Activated naive CD8-positive, alpha-beta T cell treated with anti-CD3 and anti-CD28 coated beads, Interleukin-2, amount 10 ng/mL, durations not matched to agents 7 days and 5 days (primary cell): ENCODE results near the gene IL10. TPM values are rescaled to one million over a fixed set of nuclear protein-coding genes. Genes with fewer than 3 reads are reported as not detected.

Source experiments
- ATAC-seq: fragments of 150-1000 bp; cut with Tn5 transposase; one replicate; pipeline ENCODE4 v1.10.0; 2021; ENCODE audit warnings: low read depth, moderate library complexity
- POLR2A ChIA-PET: fragments of 350-600 bp; sonication (Branson Sonifier 250); formaldehyde crosslinking; loops from one replicate; lab custom pipeline; 2021; ENCODE audit warnings: antibody characterized with exemption; lab: Charles Lee
- DNase-seq: peaks from one replicate; pipeline ENCODE4 v3.0.0; 2021
- H3K27ac Mint-ChIP-seq: one replicate; pipeline ENCODE4 v1.8.0; 2022; ENCODE audit warnings: mild to moderate bottlenecking, mixed read lengths
- H3K27me3 Mint-ChIP-seq: one replicate; pipeline ENCODE4 v1.8.0; 2022; ENCODE audit warnings: mild to moderate bottlenecking, moderate library complexity, mixed read lengths
- H3K36me3 Mint-ChIP-seq: one replicate; pipeline ENCODE4 v1.8.0; 2021; ENCODE audit warnings: mild to moderate bottlenecking, mixed read lengths
- H3K4me1 Mint-ChIP-seq: one replicate; pipeline ENCODE4 v1.8.0; 2021; ENCODE audit warnings: mixed read lengths
- H3K4me3 Mint-ChIP-seq: one replicate; pipeline ENCODE4 v1.8.0; 2022; ENCODE audit warnings: mild to moderate bottlenecking, moderate library complexity, mixed read lengths
- H3K9me3 Mint-ChIP-seq: one replicate; pipeline ENCODE4 v1.8.0; 2021; ENCODE audit warnings: mixed read lengths
- total RNA-seq, 2 experiments: library from RNA; stranded (reverse); gene quantifications; one replicate each; pipeline ENCODE4 v1.2.3, GENCODE V29; 2021

Gene IL10
- total RNA-seq, 2 experiments from 2014 or later = 0.17 TPM; not detected in 1

DNA sequence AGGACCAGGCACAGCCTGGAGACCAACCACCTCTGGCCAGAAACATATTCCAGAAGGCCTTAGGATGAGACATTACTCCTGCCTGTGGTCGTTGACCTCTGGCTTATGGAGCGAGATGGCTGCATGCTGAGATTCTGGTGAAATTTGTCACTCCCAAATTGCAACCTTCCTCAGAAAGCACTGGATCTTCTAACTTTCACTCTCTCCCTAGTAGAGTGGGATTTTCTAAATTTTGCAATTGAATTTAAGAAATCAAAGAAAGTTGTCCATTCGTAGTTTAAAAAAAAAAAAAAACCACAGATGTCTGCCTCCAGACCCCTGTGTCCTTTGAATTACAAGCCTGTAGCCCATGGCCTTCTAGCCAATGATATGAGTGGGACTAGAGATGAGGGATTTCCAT is 28.6 kb upstream of the IL10 start:
- no peak overlapping the region for H3K4me3 Mint-ChIP-seq
- POLR2A ChIA-PET = no interaction called here
- no peak for ATAC-seq
- no peaks in the 10 kb centered on the region for H3K9me3 Mint-ChIP-seq
- no peak overlapping the region for H3K27ac Mint-ChIP-seq
- no peak for DNase-seq
- peaks cover 15% of the 10 kb centered on the region for H3K27me3 Mint-ChIP-seq
- H3K36me3 Mint-ChIP-seq = no peaks in the 10 kb centered on the region
- peaks cover 51% of the 10 kb centered on the region for H3K4me1 Mint-ChIP-seq

DNA sequence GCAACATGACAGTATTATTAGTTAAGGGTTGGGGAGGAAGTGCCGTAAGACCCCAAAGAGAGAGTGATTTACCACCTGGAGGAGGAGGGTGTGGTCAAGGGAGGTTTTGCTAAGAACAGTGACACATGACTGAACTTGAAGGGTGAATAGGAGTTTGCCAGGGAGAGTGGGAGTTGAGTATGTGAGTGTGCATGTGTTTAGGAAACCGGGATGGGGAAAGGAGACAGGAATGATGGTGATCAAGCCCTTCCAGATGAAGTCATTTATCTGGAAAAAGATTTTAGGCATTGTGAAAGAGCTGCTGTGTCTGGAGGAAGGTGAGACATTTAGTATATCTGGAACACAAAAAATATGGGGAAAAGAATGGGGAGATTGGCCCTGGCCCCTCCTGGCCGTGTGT is 28.1 kb upstream of the IL10 start:
- H3K27ac Mint-ChIP-seq = peak overlapping the region; percentile 8
- no peak for ATAC-seq
- no peak overlapping the region for H3K4me3 Mint-ChIP-seq
- POLR2A ChIA-PET = interaction anchor here (1.2 kb wide), 1 partner anchor 30 kb away, joined by 3 read pairs; no protein-coding TSS in a partner anchor
- peaks cover 49% of the 10 kb centered on the region for H3K4me1 Mint-ChIP-seq
- H3K27me3 Mint-ChIP-seq = peaks cover 19% of the 10 kb centered on the region
- H3K36me3 Mint-ChIP-seq = no peaks in the 10 kb centered on the region
- no peaks in the 10 kb centered on the region for H3K9me3 Mint-ChIP-seq
- DNase-seq = no peak

DNA sequence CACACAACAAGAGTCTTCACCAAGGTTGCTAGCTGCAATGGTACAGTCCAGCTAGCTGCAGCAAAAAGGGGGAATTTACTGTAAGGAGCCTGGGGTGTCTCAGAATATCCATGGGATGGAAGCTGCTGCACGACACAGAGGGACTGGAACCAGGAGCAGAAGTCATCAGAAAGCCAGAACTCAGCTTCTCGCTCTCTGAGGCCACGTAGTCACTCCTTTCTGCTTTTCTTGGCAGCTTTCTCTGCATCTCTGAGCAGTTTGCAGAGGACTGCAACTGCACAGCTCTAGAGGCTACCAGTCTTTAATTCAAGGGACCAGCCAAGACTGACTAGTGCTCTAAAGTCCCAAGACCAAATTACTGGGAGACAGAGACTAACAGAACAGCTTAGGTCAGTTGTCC is 27.0 kb upstream of the IL10 start:
- Mint-ChIP-seq H3K27me3 (peaks cover 21% of the 10 kb centered on the region), H3K27ac (no peak overlapping the region), H3K36me3 (peaks cover under 1% of the 10 kb centered on the region), H3K9me3 (no peaks in the 10 kb centered on the region), H3K4me1 (peaks cover 44% of the 10 kb centered on the region), H3K4me3 (no peak overlapping the region)
- ATAC-seq = no peak
- POLR2A ChIA-PET = interaction anchor here (1.0 to 1.2 kb wide), 3 partner anchors 15 to 34 kb away, joined by 3 read pairs; no protein-coding TSS in a partner anchor
- no peak for DNase-seq

DNA sequence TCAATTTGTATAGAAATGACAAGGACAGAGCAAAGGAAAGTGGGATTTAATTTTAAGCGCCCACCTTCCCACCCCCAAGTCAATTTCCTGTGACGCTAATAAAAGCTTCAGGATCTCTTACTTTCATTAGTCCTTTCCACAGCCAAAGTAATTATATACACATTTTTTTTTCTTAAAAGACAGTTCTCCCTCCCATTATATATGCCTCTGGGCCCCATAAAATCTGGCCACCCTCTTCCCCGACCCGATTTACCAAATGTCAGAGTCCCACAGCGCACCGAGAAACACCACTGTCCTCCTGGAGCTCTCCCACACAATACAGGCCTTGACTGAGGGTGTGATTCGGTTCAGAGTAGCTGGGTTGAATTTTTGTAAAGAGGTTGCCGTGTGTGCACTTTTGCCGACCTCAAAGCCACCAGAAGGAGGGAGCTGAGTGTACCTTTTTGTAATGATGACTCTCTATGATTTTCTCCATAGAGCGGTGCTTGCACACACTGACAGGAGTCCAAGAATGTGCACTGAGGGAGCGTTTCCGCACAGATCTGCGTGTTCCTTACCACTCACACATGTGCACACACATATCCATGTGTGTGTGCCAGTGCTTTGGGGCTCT is 26.2 kb upstream of the IL10 start:
- no peak overlapping the region for H3K27ac Mint-ChIP-seq
- no peak for ATAC-seq
- peaks cover 1% of the 10 kb centered on the region for H3K36me3 Mint-ChIP-seq
- H3K9me3 Mint-ChIP-seq = no peaks in the 10 kb centered on the region
- POLR2A ChIA-PET = interaction anchor here (1.0 to 1.2 kb wide), 2 partner anchors 15 to 33 kb away, joined by 3 read pairs; no protein-coding TSS in a partner anchor
- H3K27me3 Mint-ChIP-seq = peaks cover 23% of the 10 kb centered on the region
- DNase-seq = no peak
- peaks cover 38% of the 10 kb centered on the region for H3K4me1 Mint-ChIP-seq
- no peak overlapping the region for H3K4me3 Mint-ChIP-seq

DNA sequence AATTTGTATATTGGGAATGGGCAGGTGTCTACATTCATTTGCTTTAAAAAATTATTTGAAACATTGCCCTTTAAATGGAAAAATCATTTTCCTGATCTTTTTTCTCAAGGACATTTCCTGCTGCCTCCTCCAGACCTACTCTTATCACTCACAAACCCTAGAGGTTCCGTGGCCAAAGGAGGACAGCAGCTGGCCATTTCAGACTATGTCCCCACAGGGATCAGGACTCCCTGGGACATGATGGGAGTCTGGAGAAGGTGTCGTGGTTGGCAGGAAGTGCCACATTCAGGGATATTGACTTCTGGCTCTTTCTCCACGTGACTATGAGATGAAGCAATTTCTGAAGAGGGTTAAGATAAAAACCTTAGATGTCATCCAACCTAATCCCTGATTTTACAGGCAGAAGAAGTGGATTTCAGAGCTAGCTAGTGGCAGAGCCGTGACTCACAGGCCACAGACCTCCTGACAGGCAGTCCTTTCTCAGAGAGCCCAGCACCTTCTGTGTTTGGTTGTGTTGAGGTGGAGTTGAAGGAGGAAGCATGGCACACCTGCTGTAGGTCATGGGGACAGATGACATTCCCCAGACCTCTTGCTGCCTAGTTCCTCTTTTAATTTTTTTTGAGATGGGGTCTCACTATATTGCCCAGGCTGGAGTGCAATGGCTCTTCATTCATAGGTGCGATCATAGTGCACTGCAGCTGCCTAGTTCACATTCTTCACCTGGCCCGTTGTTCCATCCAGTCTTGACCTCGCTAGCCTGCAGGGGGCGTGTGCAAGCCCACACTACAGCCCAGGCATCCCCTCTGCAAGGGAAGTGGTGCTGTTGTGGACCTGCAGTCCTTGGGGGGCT is 25.5 kb upstream of the IL10 start:
- H3K36me3 Mint-ChIP-seq = peaks cover 1% of the 10 kb centered on the region
- H3K9me3 Mint-ChIP-seq = no peaks in the 10 kb centered on the region
- POLR2A ChIA-PET = no interaction called here
- peaks cover 31% of the 10 kb centered on the region for H3K4me1 Mint-ChIP-seq
- H3K4me3 Mint-ChIP-seq = no peak overlapping the region
- DNase-seq (no peak), ATAC-seq (peak; percentile 29)
- no peak overlapping the region for H3K27ac Mint-ChIP-seq
- H3K27me3 Mint-ChIP-seq = peaks cover 23% of the 10 kb centered on the region

DNA sequence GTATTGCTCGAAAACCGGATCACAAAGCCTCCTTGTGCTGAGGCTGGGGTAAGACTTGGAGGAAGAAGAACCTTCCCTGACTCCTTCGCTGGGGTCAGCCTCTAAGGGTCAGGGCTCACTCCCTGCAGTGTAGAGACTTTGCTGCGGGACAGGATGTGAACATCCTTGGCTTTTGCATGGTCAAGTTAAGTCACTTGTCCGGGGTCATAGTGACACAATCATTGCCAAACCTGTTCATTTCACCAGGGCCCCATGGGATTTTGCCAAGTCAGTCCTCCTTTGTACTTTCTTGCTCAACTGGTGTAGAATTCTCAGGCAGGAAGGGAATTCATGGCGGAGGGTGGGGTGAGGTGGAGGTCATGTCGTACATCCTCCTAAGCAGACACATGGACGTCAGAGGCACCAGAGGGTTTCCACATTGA is 24.7 kb upstream of the IL10 start:
- Mint-ChIP-seq H3K4me3 (no peak overlapping the region), H3K9me3 (no peaks in the 10 kb centered on the region), H3K4me1 (peaks cover 29% of the 10 kb centered on the region), H3K27me3 (peaks cover 23% of the 10 kb centered on the region), H3K27ac (no peak overlapping the region), H3K36me3 (peaks cover 1% of the 10 kb centered on the region)
- ATAC-seq (no peak), DNase-seq (no peak)
- POLR2A ChIA-PET = no interaction called here

DNA sequence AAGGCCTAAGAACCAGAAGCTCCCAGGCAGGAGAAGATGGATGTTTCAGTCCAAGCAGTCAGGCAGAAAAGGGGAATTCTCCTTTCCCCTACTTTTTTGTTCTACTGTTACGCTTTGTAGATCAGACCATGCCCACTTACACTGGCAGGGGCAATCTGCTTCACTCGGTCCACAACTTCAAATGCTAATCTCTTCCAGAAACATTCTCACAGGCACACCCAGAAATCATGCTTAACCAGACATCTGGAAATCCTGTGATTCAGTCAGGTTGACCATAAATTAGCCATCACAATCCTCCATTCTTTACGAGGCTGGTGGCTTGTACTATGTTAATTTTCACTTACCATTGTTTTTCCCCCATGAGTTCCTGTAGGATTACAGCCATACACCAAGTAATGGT is 23.8 kb upstream of the IL10 start:
- DNase-seq (no peak), ATAC-seq (no peak)
- Mint-ChIP-seq H3K9me3 (no peaks in the 10 kb centered on the region), H3K36me3 (peaks cover 1% of the 10 kb centered on the region), H3K4me1 (peaks cover 29% of the 10 kb centered on the region), H3K27ac (no peak overlapping the region), H3K27me3 (peaks cover 15% of the 10 kb centered on the region), H3K4me3 (no peak overlapping the region)
- POLR2A ChIA-PET = no interaction called here

DNA sequence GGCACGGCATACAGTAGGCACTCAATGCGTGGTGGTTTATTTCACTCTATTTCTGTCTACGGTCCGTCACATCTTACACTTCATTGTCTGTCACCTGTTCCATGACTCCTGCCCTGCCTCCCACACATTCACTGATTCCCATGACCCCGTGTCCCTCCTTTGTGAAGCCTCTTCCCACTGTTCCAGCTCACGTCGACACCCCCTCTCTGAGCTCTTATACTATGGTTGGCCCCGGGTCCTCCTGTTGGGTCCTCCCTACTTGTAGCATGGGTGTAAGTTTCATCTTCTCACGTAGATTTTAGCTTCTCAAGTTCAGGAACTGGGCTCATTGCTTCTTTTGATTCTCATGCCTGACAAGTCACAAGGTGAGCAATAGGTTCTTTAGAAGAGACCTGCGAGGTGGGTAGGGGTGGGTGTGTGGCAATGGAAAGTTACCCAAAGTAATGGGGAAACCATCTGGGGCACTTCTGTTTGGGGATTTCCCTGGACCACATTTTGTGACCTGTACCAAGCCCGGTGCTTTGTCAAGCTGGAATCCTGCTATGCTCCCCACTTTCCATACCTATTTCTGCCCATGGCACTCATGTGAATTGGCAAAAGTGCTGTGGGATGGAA is 22.1 kb upstream of the IL10 start:
- POLR2A ChIA-PET = no interaction called here
- H3K27me3 Mint-ChIP-seq = peaks cover 26% of the 10 kb centered on the region
- no peak overlapping the region for H3K27ac Mint-ChIP-seq
- peaks cover 34% of the 10 kb centered on the region for H3K4me1 Mint-ChIP-seq
- no peaks in the 10 kb centered on the region for H3K9me3 Mint-ChIP-seq
- peaks cover 1% of the 10 kb centered on the region for H3K36me3 Mint-ChIP-seq
- no peak overlapping the region for H3K4me3 Mint-ChIP-seq
- DNase-seq (no peak), ATAC-seq (no peak)

DNA sequence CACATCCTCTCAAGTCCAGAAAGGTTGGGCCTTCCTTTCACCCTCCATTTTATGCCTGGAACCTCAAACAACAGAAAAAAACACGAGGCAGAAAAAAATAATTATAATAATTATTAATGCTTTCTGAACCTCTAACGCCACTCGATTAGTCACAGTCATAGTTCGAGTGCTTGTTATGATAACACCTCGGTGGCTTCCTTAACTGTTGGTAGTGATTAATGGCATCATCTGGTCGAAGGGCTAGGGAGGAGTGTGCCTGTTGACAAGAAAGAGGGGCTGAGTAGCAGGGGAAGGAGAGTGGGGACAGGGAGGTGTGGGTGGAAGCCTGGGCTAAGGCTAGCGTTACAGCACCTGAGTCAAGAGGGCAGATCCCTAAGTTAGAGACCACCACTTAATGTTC is 21.3 kb upstream of the IL10 start:
- Mint-ChIP-seq H3K36me3 (peaks cover 1% of the 10 kb centered on the region), H3K27me3 (peaks cover 24% of the 10 kb centered on the region), H3K9me3 (no peaks in the 10 kb centered on the region), H3K27ac (no peak overlapping the region), H3K4me3 (no peak overlapping the region), H3K4me1 (peaks cover 36% of the 10 kb centered on the region)
- POLR2A ChIA-PET = no interaction called here
- ATAC-seq (no peak), DNase-seq (no peak)

DNA sequence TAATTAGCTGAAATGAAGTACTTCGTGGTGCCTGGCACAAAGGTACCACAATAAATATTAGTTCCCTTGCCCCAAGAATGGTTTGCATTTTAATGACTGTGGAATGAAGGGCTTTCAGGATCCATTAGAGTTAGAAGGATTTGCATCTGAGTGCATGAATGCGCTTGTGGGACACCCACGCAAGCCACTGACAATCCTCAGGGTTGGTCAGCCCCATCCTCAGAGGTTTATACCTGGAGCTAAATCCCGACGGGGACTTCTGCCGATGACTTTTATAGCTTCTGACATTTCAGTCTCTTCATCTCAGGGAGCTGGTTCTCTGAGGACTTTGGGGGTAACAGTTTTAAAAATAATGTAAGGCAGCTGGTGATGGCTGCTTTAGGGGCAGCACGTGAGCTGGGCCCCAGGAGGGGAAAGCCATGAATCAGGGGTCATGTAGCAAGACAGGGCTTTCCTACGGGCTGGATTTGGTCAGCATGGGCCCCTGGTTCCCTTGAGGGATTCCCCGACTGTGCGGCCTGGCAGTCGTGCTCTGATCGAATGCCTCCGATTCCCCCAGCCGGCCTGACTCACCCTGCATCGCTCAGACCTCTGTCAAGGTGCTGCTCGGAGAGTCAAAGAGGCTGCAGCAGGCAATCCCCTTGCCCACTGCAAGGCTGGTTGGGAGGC is 20.8 kb upstream of the IL10 start:
- POLR2A ChIA-PET = no interaction called here
- no peak overlapping the region for H3K27ac Mint-ChIP-seq
- DNase-seq (no peak), ATAC-seq (no peak)
- peaks cover 24% of the 10 kb centered on the region for H3K27me3 Mint-ChIP-seq
- H3K4me3 Mint-ChIP-seq = no peak overlapping the region
- peaks cover 1% of the 10 kb centered on the region for H3K36me3 Mint-ChIP-seq
- H3K4me1 Mint-ChIP-seq = peaks cover 36% of the 10 kb centered on the region
- H3K9me3 Mint-ChIP-seq = no peaks in the 10 kb centered on the region

DNA sequence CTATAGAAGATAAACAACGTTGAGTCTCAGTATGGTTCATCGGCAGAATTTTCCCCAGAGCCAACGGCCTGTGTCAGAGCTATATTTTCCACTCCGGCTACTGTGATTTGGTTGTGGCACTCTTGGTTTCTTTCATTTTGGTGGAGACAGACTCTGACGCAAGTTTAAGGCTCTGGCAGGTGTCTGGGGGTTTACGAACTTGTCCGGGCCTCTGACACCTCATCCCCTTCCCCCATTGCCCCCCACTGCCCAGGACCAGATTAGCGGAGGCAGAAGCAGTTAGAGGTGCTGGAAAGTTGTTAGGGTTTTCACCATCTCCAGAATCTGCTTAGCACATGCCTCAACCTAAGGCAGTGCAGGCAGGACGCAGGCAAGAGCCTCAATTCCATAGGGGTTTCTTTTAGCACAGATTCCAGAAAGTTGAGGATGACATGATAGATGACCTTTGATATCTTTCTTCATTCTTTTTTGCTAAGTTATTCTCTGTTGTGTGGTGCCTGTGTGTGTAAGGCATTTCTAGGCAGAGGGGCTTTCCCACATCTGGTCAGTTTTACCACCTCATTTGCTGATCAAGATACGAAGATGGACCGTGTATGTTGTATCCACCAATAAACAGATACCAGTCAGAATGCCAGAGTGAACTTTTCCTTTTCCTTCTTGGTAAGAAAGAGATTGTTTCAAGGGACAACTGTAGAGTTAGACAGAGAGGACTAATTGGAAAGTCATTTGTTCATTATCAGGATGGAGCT is 18.4 kb upstream of the IL10 start:
- H3K27me3 Mint-ChIP-seq = peaks cover 25% of the 10 kb centered on the region
- H3K9me3 Mint-ChIP-seq = no peaks in the 10 kb centered on the region
- H3K27ac Mint-ChIP-seq = no peak overlapping the region
- POLR2A ChIA-PET = interaction anchor here (1.0 to 1.6 kb wide), 2 partner anchors 13 to 24 kb away, joined by 3 to 4 read pairs; no protein-coding TSS in a partner anchor
- H3K4me3 Mint-ChIP-seq = no peak overlapping the region
- DNase-seq (no peak), ATAC-seq (no peak)
- H3K36me3 Mint-ChIP-seq = peaks cover 1% of the 10 kb centered on the region
- peaks cover 54% of the 10 kb centered on the region for H3K4me1 Mint-ChIP-seq

DNA sequence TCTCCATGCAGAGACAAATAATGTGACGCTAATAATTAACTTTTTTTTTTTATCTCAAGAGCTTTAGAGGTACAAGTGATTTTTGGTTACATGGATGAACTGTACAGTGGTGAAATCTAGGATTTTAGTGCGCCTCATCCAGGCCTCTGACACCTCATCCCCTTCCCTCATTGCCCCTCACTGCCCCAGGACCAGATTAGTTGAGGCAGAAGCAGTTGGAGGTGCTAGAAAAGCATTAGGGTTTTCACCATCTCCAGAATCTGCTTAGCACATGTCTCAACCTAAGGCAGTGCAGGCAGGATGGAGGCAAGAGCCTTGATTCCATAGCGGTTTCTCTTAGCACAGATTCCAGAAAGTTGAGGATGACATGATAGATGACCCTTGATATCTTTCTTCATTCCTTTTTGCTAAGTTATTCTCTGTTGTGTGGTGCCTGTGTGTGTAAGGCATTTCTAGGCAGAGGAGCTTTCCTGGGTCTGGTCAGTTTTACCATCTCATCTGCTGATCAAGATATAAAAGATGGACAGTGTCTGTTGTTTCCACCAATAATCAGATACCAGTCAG is 16.3 kb upstream of the IL10 start:
- Mint-ChIP-seq H3K27me3 (peaks cover 19% of the 10 kb centered on the region), H3K9me3 (no peaks in the 10 kb centered on the region), H3K36me3 (no peaks in the 10 kb centered on the region), H3K4me1 (peaks cover 66% of the 10 kb centered on the region), H3K27ac (no peak overlapping the region), H3K4me3 (no peak overlapping the region)
- DNase-seq (no peak), ATAC-seq (no peak)
- POLR2A ChIA-PET = no interaction called here
